ENCODE data around the gene ESM1.

DNA sequence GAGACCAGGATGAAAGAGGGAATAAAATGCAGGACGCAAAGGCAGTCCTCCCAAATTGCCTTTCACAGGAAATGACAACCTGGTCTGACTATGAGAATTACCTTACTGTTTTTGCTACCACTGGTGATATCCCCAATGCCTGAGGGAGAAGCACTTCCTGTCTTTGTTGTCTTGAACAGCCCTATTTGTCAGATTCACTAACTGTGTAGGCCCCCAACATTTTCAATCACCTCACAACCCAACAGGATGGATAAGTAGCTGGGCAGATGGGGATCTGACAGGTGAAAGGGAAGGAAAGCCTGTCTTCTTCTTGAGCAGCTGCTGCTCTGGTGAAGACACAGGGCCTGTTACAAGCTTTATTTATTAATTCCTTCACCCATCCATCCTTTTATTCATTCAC is 9.7 kb downstream of the ESM1 start:
- TF ChIP-seq, protein P1, sequence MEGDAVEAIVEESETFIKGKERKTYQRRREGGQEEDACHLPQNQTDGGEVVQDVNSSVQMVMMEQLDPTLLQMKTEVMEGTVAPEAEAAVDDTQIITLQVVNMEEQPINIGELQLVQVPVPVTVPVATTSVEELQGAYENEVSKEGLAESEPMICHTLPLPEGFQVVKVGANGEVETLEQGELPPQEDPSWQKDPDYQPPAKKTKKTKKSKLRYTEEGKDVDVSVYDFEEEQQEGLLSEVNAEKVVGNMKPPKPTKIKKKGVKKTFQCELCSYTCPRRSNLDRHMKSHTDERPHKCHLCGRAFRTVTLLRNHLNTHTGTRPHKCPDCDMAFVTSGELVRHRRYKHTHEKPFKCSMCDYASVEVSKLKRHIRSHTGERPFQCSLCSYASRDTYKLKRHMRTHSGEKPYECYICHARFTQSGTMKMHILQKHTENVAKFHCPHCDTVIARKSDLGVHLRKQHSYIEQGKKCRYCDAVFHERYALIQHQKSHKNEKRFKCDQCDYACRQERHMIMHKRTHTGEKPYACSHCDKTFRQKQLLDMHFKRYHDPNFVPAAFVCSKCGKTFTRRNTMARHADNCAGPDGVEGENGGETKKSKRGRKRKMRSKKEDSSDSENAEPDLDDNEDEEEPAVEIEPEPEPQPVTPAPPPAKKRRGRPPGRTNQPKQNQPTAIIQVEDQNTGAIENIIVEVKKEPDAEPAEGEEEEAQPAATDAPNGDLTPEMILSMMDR (IDR thresholded peaks at IDR 0.05) = no peak
- TF ChIP-seq POLR2A (IDR thresholded peaks at IDR 0.05) = no peak

Data from testis (tissue), 2 donors.